Suprapubic skin (tissue), 4 donors: ENCODE results near the gene NANOGP8. TPM values are rescaled to one million over a fixed set of nuclear protein-coding genes. Genes with fewer than 3 reads are reported as not detected.
"Not testable (repeated sequence)": the region's sequence is repeated elsewhere in the genome, so short reads cannot be mapped to it uniquely, and the experiment has no call there.

Source experiments
- DNase-seq, 2 donors: peaks; one replicate each; pipeline ENCODE4 v3.0.0-alpha.2; 2019; ENCODE audit warnings: low spot score in 2 of 2
- H3K27ac ChIP-seq: fragments of 200-600 bp; sonication (generic); one replicate; pipeline ENCODE4 v1.5.1; 2019
- H3K27me3 ChIP-seq: fragments of 200-600 bp; sonication (generic); one replicate; pipeline ENCODE4 v1.5.1; 2019
- H3K36me3 ChIP-seq: fragments of 200-600 bp; sonication (generic); one replicate; pipeline ENCODE4 v1.5.1; 2019
- H3K4me1 ChIP-seq: fragments of 200-600 bp; sonication (generic); one replicate; pipeline ENCODE4 v1.5.1; 2019
- H3K4me3 ChIP-seq: fragments of 200-600 bp; sonication (generic); one replicate; pipeline ENCODE4 v1.5.1; 2019; ENCODE audit warnings: mild to moderate bottlenecking
- H3K9me3 ChIP-seq: fragments of 200-600 bp; sonication (generic); one replicate; pipeline ENCODE4 v1.5.1; 2019
- CTCF ChIP-seq, 2 donors: fragments of 200-600 bp in 1 of 2; fragments of 450-650 bp in 1 of 2; sonication (generic) in 1 of 2; IDR thresholded peaks; one replicate each; pipeline ENCODE4 v1.5.1; 2016 to 2019; ENCODE audit warnings: antibody characterized with exemption in 2 of 2, mild to moderate bottlenecking in 1 of 2, moderate library complexity in 1 of 2
- EP300 ChIP-seq: sonication (generic); formaldehyde crosslinking; IDR thresholded peaks from one replicate; pipeline ENCODE4 v1.6.1; 2017; ENCODE audit warnings: antibody characterized with exemption
- POLR2A ChIP-seq, 2 donors: fragments of 450-650 bp; IDR thresholded peaks; one replicate each; pipeline ENCODE4 v1.6.1; 2017; ENCODE audit warnings: antibody characterized with exemption in 2 of 2, mild to moderate bottlenecking in 2 of 2, moderate library complexity in 2 of 2
- POLR2AphosphoS5 ChIP-seq, 3 donors: sonication (generic); formaldehyde crosslinking; IDR thresholded peaks; one replicate each; pipeline ENCODE4 v1.6.1; 2017; ENCODE audit warnings: antibody characterized with exemption in 3 of 3
- WGBS: methylation state at CpG from one replicate; pipeline ENCODE4 v1.1.5; 2018; 5-methylcytosine and 5-hydroxymethylcytosine counted together
- total RNA-seq, 4 donors: library from RNA; depleted of rRNA; stranded (reverse); fragments of >200 nt; gene quantifications; one replicate each; pipeline ENCODE4 v1.1.0, GENCODE V29; 2016

Gene NANOGP8
- total RNA-seq, 4 donors from 2014 or later = 0.79 to 5.9 (median 2.1) TPM; not detected in 1

GRCh38 chr15:35092311-35092710, 7.2 kb upstream of the NANOGP8 start:
- H3K9me3 ChIP-seq = no peaks in the 10 kb centered on the region
- no peaks in the 10 kb centered on the region for H3K4me1 ChIP-seq
- no peaks in the 10 kb centered on the region for H3K27me3 ChIP-seq
- H3K4me3 ChIP-seq = no peak overlapping the region
- H3K27ac ChIP-seq = no peak overlapping the region
- no peak for DNase-seq
- no peaks in the 10 kb centered on the region for H3K36me3 ChIP-seq
- TF ChIP-seq EP300 (no peak), CTCF (IDR thresholded peaks at IDR 0.05) (no peak), POLR2AphosphoS5 (IDR thresholded peaks at IDR 0.05) (no peak), POLR2A (IDR thresholded peaks at IDR 0.05) (no peak)
- WGBS = 96% methylated on average over 18 of the region's 18 CpGs

GRCh38 chr15:35090104-35090807, 5.2 kb upstream of the NANOGP8 start:
- TF ChIP-seq CTCF (IDR thresholded peaks at IDR 0.05) (no peak), EP300 (no peak), POLR2A (IDR thresholded peaks at IDR 0.05) (no peak), POLR2AphosphoS5 (IDR thresholded peaks at IDR 0.05) (no peak)
- Histone ChIP-seq H3K4me1 (no peaks in the 10 kb centered on the region), H3K27ac (no peak overlapping the region), H3K9me3 (no peaks in the 10 kb centered on the region), H3K36me3 (no peaks in the 10 kb centered on the region), H3K27me3 (no peaks in the 10 kb centered on the region), H3K4me3 (no peak overlapping the region)
- 81% methylated on average over 1 of the region's 1 CpG for WGBS
- DNase-seq = no peak

GRCh38 chr15:35089551-35089950, 4.5 kb upstream of the NANOGP8 start:
- Histone ChIP-seq H3K27me3 (no peaks in the 10 kb centered on the region), H3K9me3 (no peaks in the 10 kb centered on the region), H3K4me3 (no peak overlapping the region), H3K27ac (no peak overlapping the region), H3K4me1 (no peaks in the 10 kb centered on the region), H3K36me3 (no peaks in the 10 kb centered on the region)
- WGBS = 89% methylated on average over 2 of the region's 2 CpGs
- no peak for TF ChIP-seq POLR2A (IDR thresholded peaks at IDR 0.05)
- TF ChIP-seq EP300 = no peak
- no peak for TF ChIP-seq CTCF (IDR thresholded peaks at IDR 0.05)
- TF ChIP-seq POLR2AphosphoS5 (IDR thresholded peaks at IDR 0.05) = no peak
- DNase-seq = no peak

GRCh38 chr15:35088329-35088728, 3.2 kb upstream of the NANOGP8 start:
- H3K4me3 ChIP-seq = no peak overlapping the region
- H3K4me1 ChIP-seq = no peaks in the 10 kb centered on the region
- no peaks in the 10 kb centered on the region for H3K9me3 ChIP-seq
- 68% methylated on average over 1 of the region's 1 CpG for WGBS
- no peaks in the 10 kb centered on the region for H3K27me3 ChIP-seq
- TF ChIP-seq CTCF (IDR thresholded peaks at IDR 0.05) = no peak
- no peak for TF ChIP-seq POLR2A (IDR thresholded peaks at IDR 0.05)
- no peak for TF ChIP-seq EP300
- TF ChIP-seq POLR2AphosphoS5 (IDR thresholded peaks at IDR 0.05) = no peak
- H3K27ac ChIP-seq = no peak overlapping the region
- no peak for DNase-seq
- H3K36me3 ChIP-seq = no peaks in the 10 kb centered on the region

- no peaks in the 10 kb centered on the region for H3K36me3 ChIP-seq
- H3K27me3 ChIP-seq = no peaks in the 10 kb centered on the region
- WGBS = 87% methylated on average over 3 of the region's 3 CpGs
- H3K27ac ChIP-seq = no peak overlapping the region
- H3K4me3 ChIP-seq = no peak overlapping the region
- no peak for TF ChIP-seq EP300
- TF ChIP-seq POLR2A (IDR thresholded peaks at IDR 0.05) = no peak
- TF ChIP-seq CTCF (IDR thresholded peaks at IDR 0.05) = no peak
- TF ChIP-seq POLR2AphosphoS5 (IDR thresholded peaks at IDR 0.05) = no peak
- H3K9me3 ChIP-seq = no peaks in the 10 kb centered on the region
- H3K4me1 ChIP-seq = no peaks in the 10 kb centered on the region
- DNase-seq = no peak
Observed at GRCh38 chr15:35087759-35088158, 2.7 kb upstream of the NANOGP8 start.

GRCh38 chr15:35082371-35083348, 2.4 kb downstream of the NANOGP8 start:
- H3K4me3 ChIP-seq, H3K36me3 ChIP-seq, DNase-seq, H3K4me1 ChIP-seq, H3K9me3 ChIP-seq, H3K27ac ChIP-seq, H3K27me3 ChIP-seq: not testable (repeated sequence)
- 96% methylated on average over 11 of the region's 36 CpGs for WGBS

GRCh38 chr15:35081626-35082365, 3.3 kb downstream of the NANOGP8 start:
- 96% methylated on average over 17 of the region's 45 CpGs for WGBS
- H3K27ac ChIP-seq = not testable (repeated sequence)

More at GRCh38 chr15:35081626-35082365, 3.3 kb downstream of the NANOGP8 start:
- not testable (repeated sequence) for H3K4me3 ChIP-seq, DNase-seq, H3K9me3 ChIP-seq, H3K27me3 ChIP-seq, H3K4me1 ChIP-seq, H3K36me3 ChIP-seq
